ENCODE results near the gene CDC123.
A peak's percentile ranks its signal among the peaks of the same experiment; 100 is the strongest.
"Not testable (repeated sequence)": the region's sequence is repeated elsewhere in the genome, so short reads cannot be mapped to it uniquely, and the experiment has no call there.

The CDC123 gene

DNA sequence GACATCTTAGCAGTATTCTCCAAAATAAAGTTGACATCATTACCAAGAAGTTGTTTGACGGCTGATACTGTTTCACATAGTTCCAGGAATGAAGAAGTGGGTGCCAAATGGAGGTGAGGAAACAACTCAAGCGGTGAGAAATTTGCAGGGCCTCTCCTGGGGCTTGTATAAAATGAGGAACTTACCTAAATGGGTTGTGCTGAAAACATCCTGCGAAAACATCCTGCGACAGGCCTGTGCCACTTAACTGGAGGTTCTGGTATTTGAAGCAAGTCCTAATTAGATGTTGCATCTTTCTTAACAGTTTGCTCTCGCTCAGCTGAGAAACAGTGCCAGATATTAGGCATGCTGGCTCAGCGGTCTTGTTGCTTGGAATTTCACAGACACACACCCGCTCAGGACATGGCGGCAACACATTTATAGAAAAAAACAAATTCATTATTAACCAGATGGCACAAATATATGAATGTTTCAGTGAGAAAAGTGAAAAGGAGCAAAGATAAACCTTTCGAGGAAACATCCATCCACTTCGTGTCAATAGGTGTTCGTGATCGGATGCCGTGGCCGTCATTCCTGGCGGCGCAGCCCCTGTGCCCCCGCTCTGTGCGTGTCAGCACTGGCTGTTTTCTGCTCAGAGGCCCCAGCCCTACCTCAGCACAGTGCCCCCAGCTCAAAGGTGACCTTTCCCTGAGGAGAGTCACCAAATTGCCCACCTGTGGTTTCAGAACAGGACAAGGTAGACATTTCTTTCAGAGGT, 48.1 kb downstream of the CDC123 start:
- no peak overlapping the region for H3K4me3 ChIP-seq
- TF ChIP-seq Cebpa-rat (IDR thresholded peaks at IDR 0.05) = no peak
- peaks cover 27% of the 10 kb centered on the region for H3K4me1 ChIP-seq
- peaks cover 43% of the 10 kb centered on the region for H4K20me1 ChIP-seq
- H3K9me3 ChIP-seq = no peaks in the 10 kb centered on the region
- no peaks in the 10 kb centered on the region for H3K27me3 ChIP-seq
- no peak overlapping the region for H3K9ac ChIP-seq
- H3K27ac ChIP-seq = no peak overlapping the region
- H3K36me3 ChIP-seq = peaks cover 92% of the 10 kb centered on the region
- peak overlapping the region; percentile 7 for H3K4me2 ChIP-seq

DNA sequence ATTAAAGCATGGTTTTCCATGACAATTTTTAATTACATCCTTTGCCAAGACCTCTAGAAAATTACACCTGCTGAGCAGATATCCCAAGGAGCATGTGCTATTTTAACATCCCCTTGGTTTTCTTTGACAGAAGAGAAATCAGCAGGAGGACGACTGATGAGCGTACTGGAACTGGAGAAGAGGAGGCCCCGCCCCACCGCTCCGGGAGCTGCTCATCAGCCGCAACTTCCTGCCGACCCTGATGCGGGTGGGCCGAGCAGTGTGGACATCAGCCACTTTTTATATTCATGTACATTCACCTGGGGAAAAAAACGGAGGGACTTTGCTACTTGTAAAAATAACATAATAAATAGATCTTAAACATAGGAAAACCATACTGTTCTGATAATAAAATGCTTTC, 54.2 kb downstream of the CDC123 start:
- no peak for TF ChIP-seq Cebpa-rat (IDR thresholded peaks at IDR 0.05)
- Histone ChIP-seq H3K27ac (no peak overlapping the region), H3K4me1 (no peaks in the 10 kb centered on the region), H3K9me3 (no peaks in the 10 kb centered on the region), H3K9ac (no peak overlapping the region), H3K4me3 (no peak overlapping the region), H3K27me3 (no peaks in the 10 kb centered on the region), H4K20me1 (no peaks in the 10 kb centered on the region), H3K4me2 (no peak overlapping the region), H3K36me3 (peaks cover 69% of the 10 kb centered on the region)

DNA sequence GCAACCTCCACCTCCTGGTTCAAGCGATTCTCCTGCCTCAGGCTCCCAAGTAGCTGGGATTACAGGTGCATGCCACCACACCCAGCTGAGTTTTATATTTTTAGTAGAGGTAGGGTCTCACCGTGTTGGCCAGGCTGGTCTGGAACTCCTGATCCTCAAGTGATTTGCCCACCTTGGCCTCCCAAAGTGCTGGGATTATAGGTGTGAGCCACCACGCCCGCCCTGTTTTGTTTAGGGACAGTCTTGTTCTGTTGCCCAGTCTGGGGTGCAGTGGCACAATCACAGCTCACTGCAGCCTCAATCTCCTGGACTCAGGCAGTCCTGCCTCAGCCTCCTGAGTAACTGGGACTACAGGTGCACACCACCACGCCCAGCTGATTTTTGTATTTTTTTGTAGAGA, 54.7 kb downstream of the CDC123 start:
- H3K9me3 ChIP-seq, H3K27me3 ChIP-seq, H3K4me2 ChIP-seq, H3K4me3 ChIP-seq, H3K4me1 ChIP-seq, H3K9ac ChIP-seq, H3K27ac ChIP-seq, H4K20me1 ChIP-seq: not testable (repeated sequence)
- H3K36me3 ChIP-seq = peaks cover 64% of the 10 kb centered on the region

DNA sequence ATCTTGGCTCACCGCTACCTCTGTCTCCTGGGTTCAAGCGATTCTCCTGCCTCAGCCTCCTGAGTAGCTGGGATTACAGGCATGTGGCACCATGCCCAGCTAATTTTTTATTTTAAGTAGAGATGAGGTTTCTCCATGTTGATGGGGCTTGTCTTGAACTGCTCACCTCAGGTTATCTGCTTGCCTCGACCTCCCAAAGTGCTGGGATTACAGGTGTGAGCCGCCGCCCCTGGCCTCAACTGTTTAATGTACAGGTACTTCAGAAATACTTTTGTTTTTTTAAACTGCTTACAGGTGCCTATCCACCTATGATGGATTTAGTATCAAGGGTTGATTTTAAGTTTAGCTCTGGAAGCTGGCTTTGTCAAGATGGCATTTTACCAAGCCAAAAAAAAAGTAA, 55.6 kb downstream of the CDC123 start:
- Histone ChIP-seq H3K4me3 (no peak overlapping the region), H4K20me1 (no peaks in the 10 kb centered on the region), H3K9me3 (no peaks in the 10 kb centered on the region), H3K36me3 (peaks cover 55% of the 10 kb centered on the region), H3K27me3 (no peaks in the 10 kb centered on the region), H3K4me1 (no peaks in the 10 kb centered on the region), H3K27ac (no peak overlapping the region), H3K9ac (no peak overlapping the region), H3K4me2 (no peak overlapping the region)
- TF ChIP-seq Cebpa-rat (IDR thresholded peaks at IDR 0.05) = no peak

DNA sequence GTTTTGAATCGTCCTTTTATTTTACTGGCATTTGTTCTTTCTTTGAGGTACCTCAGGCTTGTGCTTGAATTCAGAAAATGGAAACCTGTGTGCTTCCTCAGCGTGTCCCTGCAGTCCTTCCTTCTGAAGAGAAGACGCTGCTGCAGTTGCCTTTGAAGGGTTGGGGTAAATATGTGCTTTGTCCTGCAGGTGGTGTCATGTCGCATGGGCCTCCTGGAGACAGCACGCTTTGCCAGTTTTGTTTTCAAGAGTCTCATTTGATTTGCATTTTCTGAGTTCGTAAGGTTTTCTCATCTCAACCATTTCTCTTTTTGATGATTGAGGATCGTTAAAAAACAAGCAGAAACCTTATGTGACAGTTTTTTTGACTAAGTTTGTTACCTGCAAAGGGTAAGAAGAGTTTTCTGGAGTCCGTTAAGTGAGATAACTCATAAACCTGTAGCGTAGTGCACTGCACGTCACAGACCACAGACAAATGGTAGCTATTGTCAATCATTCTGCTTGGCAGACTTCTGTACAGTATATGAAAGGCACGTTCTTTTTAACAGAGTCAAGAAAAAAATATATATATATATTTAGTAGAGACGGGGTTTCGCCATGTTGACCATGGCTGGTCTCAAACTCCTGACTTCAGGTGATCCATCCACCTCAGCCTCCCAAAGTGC, 57.0 kb downstream of the CDC123 start:
- H3K4me1 ChIP-seq = no peaks in the 10 kb centered on the region
- no peak for TF ChIP-seq Cebpa-rat (IDR thresholded peaks at IDR 0.05)
- H3K36me3 ChIP-seq = peaks cover 41% of the 10 kb centered on the region
- no peak overlapping the region for H3K27ac ChIP-seq
- no peak overlapping the region for H3K4me3 ChIP-seq
- H3K4me2 ChIP-seq = no peak overlapping the region
- no peak overlapping the region; the same call in 1 of the 2 replicates for H3K9ac ChIP-seq
- no peaks in the 10 kb centered on the region for H3K27me3 ChIP-seq
- H4K20me1 ChIP-seq = no peaks in the 10 kb centered on the region
- no peaks in the 10 kb centered on the region for H3K9me3 ChIP-seq

DNA sequence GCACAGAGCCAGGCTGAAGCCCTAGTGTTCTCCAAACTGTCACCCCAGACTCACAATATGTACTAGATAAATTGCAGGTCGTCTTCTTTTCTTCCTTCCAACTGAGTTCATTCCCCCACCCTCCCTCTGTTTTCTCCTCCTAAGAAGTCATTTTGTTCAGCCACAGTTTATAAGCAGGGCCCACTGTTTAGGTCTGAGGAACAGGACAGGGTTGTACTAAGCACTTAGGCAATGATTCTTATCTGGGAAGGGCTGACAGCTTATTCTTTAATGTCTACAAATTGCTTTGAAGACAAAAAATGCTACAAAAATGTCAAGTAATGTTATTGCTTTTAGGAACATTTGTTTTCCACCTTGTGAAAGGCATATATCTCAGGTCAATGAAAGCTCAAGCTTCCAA, 59.1 kb downstream of the CDC123 start:
- Histone ChIP-seq H4K20me1 (no peaks in the 10 kb centered on the region), H3K9ac (no peak overlapping the region), H3K4me1 (no peaks in the 10 kb centered on the region), H3K36me3 (peaks cover 21% of the 10 kb centered on the region), H3K27me3 (no peaks in the 10 kb centered on the region), H3K4me2 (no peak overlapping the region), H3K27ac (no peak overlapping the region), H3K4me3 (no peak overlapping the region), H3K9me3 (no peaks in the 10 kb centered on the region)
- no peak for TF ChIP-seq Cebpa-rat (IDR thresholded peaks at IDR 0.05)

DNA sequence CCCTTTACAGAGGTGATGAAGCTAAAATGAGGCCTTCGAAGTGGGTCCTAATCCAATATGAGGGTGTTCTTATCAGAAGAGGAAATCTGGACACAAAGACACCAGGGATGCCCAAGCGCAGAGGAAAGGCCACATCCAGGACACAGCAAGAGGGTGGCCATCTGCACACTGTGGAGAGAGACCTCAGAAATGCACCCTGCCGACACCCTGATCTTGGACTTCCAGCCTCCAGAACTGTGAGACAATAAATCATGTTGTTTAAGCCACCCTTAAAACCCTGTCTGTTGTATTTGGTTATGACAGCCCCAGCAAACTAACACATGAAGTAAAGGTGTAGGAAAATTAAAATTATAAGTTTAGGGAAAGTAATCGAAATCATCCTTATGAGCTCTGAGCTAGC, 64.0 kb downstream of the CDC123 start:
- H3K4me1 ChIP-seq = peaks cover 22% of the 10 kb centered on the region
- H3K9ac ChIP-seq = no peak overlapping the region
- no peaks in the 10 kb centered on the region for H4K20me1 ChIP-seq
- H3K36me3 ChIP-seq = no peaks in the 10 kb centered on the region
- no peaks in the 10 kb centered on the region for H3K27me3 ChIP-seq
- H3K9me3 ChIP-seq = no peaks in the 10 kb centered on the region
- no peak overlapping the region for H3K27ac ChIP-seq
- no peak overlapping the region for H3K4me2 ChIP-seq
- no peak overlapping the region for H3K4me3 ChIP-seq
- TF ChIP-seq Cebpa-rat (IDR thresholded peaks at IDR 0.05) = no peak

DNA sequence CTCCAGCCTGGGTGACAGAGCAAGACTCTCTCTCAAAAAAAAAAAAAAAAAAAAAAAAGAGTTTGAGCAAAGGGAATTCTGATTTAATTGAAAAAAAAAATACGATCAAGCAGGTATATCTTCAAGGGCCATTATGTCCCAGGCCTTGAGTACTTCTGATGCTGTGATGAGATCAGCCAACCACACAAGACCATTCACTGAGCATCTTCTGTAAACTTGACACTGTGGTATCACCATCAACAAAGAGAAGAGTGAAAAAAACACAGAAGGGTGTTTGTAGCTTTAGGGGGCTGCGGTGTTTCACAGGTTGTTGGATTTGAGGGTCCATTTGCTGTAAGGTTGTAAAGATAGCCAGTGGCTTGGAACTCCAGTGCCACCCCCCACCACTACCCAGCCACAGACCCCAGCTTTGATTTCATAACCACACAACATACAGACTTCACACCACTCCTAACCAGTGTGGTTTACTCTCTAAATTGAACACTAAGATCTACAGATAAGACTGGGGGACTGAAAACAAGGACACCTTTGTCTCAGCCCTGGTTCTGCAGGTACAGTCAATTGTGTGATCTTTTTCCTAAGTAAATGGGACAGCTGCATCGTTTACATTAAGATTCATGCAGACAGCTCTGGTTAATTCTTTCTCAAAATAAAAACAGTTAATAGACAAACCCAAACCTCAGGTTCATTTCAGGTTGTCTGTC, 66.4 kb downstream of the CDC123 start:
- TF ChIP-seq Cebpa-rat (IDR thresholded peaks at IDR 0.05) = no peak
- peaks cover 36% of the 10 kb centered on the region for H3K4me1 ChIP-seq

DNA sequence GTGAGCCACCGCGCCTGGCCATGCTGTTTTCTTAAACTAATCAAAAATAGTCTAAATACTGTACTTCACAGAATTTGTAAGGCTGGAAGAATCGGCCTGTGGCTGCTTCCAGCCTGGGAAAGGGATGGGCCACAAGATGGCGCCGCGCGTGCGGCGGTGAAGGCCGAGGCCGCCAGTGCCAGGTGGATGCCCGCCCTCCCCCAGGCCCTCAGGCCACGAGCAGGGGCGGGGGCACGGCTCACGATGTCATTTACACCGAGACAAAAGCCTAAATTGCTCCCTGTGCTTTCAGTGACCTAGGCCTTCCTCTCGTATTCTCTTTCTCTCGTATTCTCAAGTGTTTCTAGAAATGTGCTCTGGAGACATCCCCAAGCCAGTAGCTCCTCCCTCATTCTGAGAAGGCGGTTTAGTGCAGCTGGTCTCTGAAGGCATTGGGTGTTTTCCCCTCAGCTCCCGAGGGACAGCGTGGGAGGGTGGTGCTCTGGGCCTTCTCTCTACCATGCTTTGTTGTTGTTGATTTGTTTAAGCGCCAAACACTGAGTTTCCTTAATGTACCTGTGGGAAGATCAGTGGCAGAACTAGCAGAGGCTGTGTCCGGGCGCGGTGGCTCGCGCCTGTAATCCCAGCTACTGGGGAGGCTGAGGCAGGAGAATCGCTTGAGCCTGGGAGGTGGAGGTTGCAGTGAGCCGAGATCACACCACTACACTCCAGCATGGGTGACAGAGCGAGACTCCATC, 68.4 kb downstream of the CDC123 start:
- Histone ChIP-seq H3K9ac (peak overlapping the region; percentile 61), H3K27me3 (no peaks in the 10 kb centered on the region), H3K4me2 (peak overlapping the region; percentile 81), H4K20me1 (no peaks in the 10 kb centered on the region), H3K4me1 (peaks cover 42% of the 10 kb centered on the region), H3K4me3 (peak overlapping the region; percentile 48), H3K36me3 (no peaks in the 10 kb centered on the region), H3K27ac (peak overlapping the region; percentile 77), H3K9me3 (no peaks in the 10 kb centered on the region)
- TF ChIP-seq Cebpa-rat (IDR thresholded peaks at IDR 0.05) = no peak

More for the DNA sequence above, 66.4 kb downstream of the CDC123 start:
- H3K27me3 ChIP-seq = no peaks in the 10 kb centered on the region
- no peak overlapping the region for H3K4me3 ChIP-seq
- no peaks in the 10 kb centered on the region for H4K20me1 ChIP-seq
- H3K9ac ChIP-seq = no peak overlapping the region
- no peak overlapping the region for H3K27ac ChIP-seq
- H3K4me2 ChIP-seq = no peak overlapping the region
- no peaks in the 10 kb centered on the region for H3K36me3 ChIP-seq
- H3K9me3 ChIP-seq = no peaks in the 10 kb centered on the region

All from BLaER1 (cell line).